ENCODE results near the gene ZDHHC14.

The ZDHHC14 gene

GRCh38 chr6:157455731-157456523 is 74.9 kb downstream of the ZDHHC14 start:
- Histone ChIP-seq H3K27me3 (ENCODE audit: insufficient read depth, poor library complexity, severe bottlenecking) (no peaks in the 10 kb centered on the region), H3K27ac (replicated peaks) (no peak overlapping the region; the same call in 1 of the 2 replicates), H3K4me3 (replicated peaks; ENCODE audit: insufficient read depth, low read length) (no peak overlapping the region)
- DNase-seq (ENCODE audit: low read depth in 1 of 2, low spot score in 1 of 2), result no peak
- no peak for TF ChIP-seq SPI1 (IDR thresholded peaks at IDR 0.05; ENCODE audit: borderline replicate concordance, low read depth)
- TF ChIP-seq REST (IDR thresholded peaks at IDR 0.05; ENCODE audit: insufficient replicate concordance, low read depth), result no peak
- no peak for TF ChIP-seq CTCF (IDR thresholded peaks at IDR 0.05; ENCODE audit: insufficient read depth, low read length)
- TF ChIP-seq POLR2AphosphoS5 (IDR thresholded peaks at IDR 0.05; ENCODE audit: low read depth), result no peak
- no peak for TF ChIP-seq GABPA (IDR thresholded peaks at IDR 0.05; ENCODE audit: low read depth)

- H3K4me3 ChIP-seq (replicated peaks; ENCODE audit: insufficient read depth, low read length), result no peak overlapping the region
- H3K27me3 ChIP-seq (ENCODE audit: insufficient read depth, poor library complexity, severe bottlenecking), result no peaks in the 10 kb centered on the region
- H3K27ac ChIP-seq (replicated peaks), result no peak overlapping the region; the same call in 1 of the 2 replicates
- peak; percentile 25 to 60 for DNase-seq (ENCODE audit: low read depth in 1 of 2, low spot score in 1 of 2)
- TF ChIP-seq SPI1 (IDR thresholded peaks at IDR 0.05; ENCODE audit: borderline replicate concordance, low read depth) (peak; percentile 95), POLR2AphosphoS5 (IDR thresholded peaks at IDR 0.05; ENCODE audit: low read depth) (no peak)
Measured at GRCh38 chr6:157456524-157456829, 75.5 kb downstream of the ZDHHC14 start.

- H3K27ac ChIP-seq (replicated peaks), result no peak overlapping the region
- DNase-seq (ENCODE audit: low read depth in 1 of 2, low spot score in 1 of 2), result no peak
- TF ChIP-seq REST (IDR thresholded peaks at IDR 0.05; ENCODE audit: insufficient replicate concordance, low read depth), result no peak
- no peak for TF ChIP-seq POLR2AphosphoS5 (IDR thresholded peaks at IDR 0.05; ENCODE audit: low read depth)
- TF ChIP-seq SPI1 (IDR thresholded peaks at IDR 0.05; ENCODE audit: borderline replicate concordance, low read depth), result no peak
Measured at GRCh38 chr6:157457787-157458186, 76.8 kb downstream of the ZDHHC14 start.

GRCh38 chr6:157459327-157459726 is 78.3 kb downstream of the ZDHHC14 start:
- Histone ChIP-seq H3K27me3 (ENCODE audit: insufficient read depth, poor library complexity, severe bottlenecking) (no peaks in the 10 kb centered on the region), H3K27ac (replicated peaks) (no peak overlapping the region), H3K4me3 (replicated peaks; ENCODE audit: insufficient read depth, low read length) (no peak overlapping the region)
- no peak for DNase-seq (ENCODE audit: low read depth in 1 of 2, low spot score in 1 of 2)
- TF ChIP-seq CTCF (IDR thresholded peaks at IDR 0.05; ENCODE audit: insufficient read depth, low read length) (no peak), SPI1 (IDR thresholded peaks at IDR 0.05; ENCODE audit: borderline replicate concordance, low read depth) (no peak), REST (IDR thresholded peaks at IDR 0.05; ENCODE audit: insufficient replicate concordance, low read depth) (no peak), POLR2AphosphoS5 (IDR thresholded peaks at IDR 0.05; ENCODE audit: low read depth) (no peak), GABPA (IDR thresholded peaks at IDR 0.05; ENCODE audit: low read depth) (no peak)

More at GRCh38 chr6:157457787-157458186, 76.8 kb downstream of the ZDHHC14 start:
- H3K4me3 ChIP-seq (replicated peaks; ENCODE audit: insufficient read depth, low read length), result no peak overlapping the region
- no peaks in the 10 kb centered on the region for H3K27me3 ChIP-seq (ENCODE audit: insufficient read depth, poor library complexity, severe bottlenecking)
